HCT116 (cell line): ENCODE results near the gene TP53AIP1. TPM values are rescaled to one million over a fixed set of nuclear protein-coding genes. Genes with fewer than 3 reads are reported as not detected.

Experiments
- ATAC-seq: fragments of 200-7000 bp; cut with Tn5 transposase; 2 replicates; pipeline ENCODE4 v1.9.1; 2020; ENCODE audit warnings: mild to moderate bottlenecking, moderate library complexity
- BruUV-seq: library from RNA; stranded (reverse); fragments of 400-500 nt; replicated peaks from 2 replicates; lab custom pipeline; 2021; lab: Mats Ljungman, UMichigan
- CTCF ChIA-PET: fragments of 300-600 bp; sonication (Branson Sonifier 250); formaldehyde crosslinking; loops from one replicate; lab custom pipeline; 2021; ENCODE audit warnings: antibody characterized with exemption; lab: Charles Lee
- POLR2A ChIA-PET: fragments of 300-600, 350-600 bp; sonication (Branson Sonifier 250); formaldehyde crosslinking; loops from one replicate; lab custom pipeline; 2021; ENCODE audit warnings: antibody characterized with exemption; lab: Charles Lee
- RAD21 ChIA-PET, 2 experiments: fragments of 300-600 bp; sonication (Branson Sonifier 250); formaldehyde crosslinking; loops; one replicate each; lab custom pipeline; 2023; ENCODE audit warnings: low total read pairs in 2 of 2; ENCODE audit not compliant: uncharacterized antibody in 2 of 2, unreplicated experiment in 2 of 2, low non-redundant PET in 1 of 2; lab: Charles Lee
- DNase-seq: peaks from one replicate; pipeline ENCODE4 v3.0.0-alpha.2; 2010; ENCODE audit warnings: low read depth, low spot score
- H2AFZ ChIP-seq: fragments of 200-600 bp; shearing (Covaris generic), sonication (generic); 2 replicates; pipeline ENCODE4 v1.6.1; 2017; ENCODE audit warnings: low read depth, mixed run types, mixed read lengths, antibody characterized with exemption, low read length; ENCODE audit not compliant: poor library complexity, severe bottlenecking
- H3K27ac ChIP-seq: 2 replicates; pipeline ENCODE4 v1.5.1; 2012; ENCODE audit warnings: low read depth, low read length
- H3K27me3 ChIP-seq: fragments of 200-600 bp; sonication (generic); 2 replicates; pipeline ENCODE4 v1.6.1; 2016; ENCODE audit warnings: mixed run types, low read length, mixed read lengths; ENCODE audit not compliant: insufficient read depth
- H3K36me3 ChIP-seq, 2 experiments: fragments of 200-500 bp in 1 of 2; fragments of 200-600 bp in 1 of 2; sonication (Bioruptor generic) in 1 of 2; sonication (generic) in 1 of 2; 2 replicates each; pipeline versions ENCODE4 v1.5.1 to v1.6.1; 2014 to 2016; ENCODE audit warnings: low read length in 2 of 2, inconsistent platforms in 1 of 2, mixed read lengths in 1 of 2, mixed run types in 1 of 2; ENCODE audit not compliant: insufficient read depth in 2 of 2, control insufficient read depth in 1 of 2
- H3K4me1 ChIP-seq, 2 experiments: fragments of 200-600 bp in 1 of 2; sonication (generic) in 1 of 2; 2 replicates each; pipeline versions ENCODE4 v1.5.1 to v1.6.1; 2012 to 2017; ENCODE audit warnings: low read length in 2 of 2, inconsistent platforms in 1 of 2, mild to moderate bottlenecking in 1 of 2, mixed read lengths in 1 of 2, mixed run types in 1 of 2, moderate library complexity in 1 of 2; ENCODE audit not compliant: insufficient read depth in 2 of 2, control insufficient read depth in 1 of 2
- H3K4me2 ChIP-seq: fragments of 200-600 bp; sonication (generic); 2 replicates; pipeline ENCODE4 v1.6.1; 2017; ENCODE audit warnings: mixed run types, low read length, mixed read lengths
- H3K4me3 ChIP-seq, 2 experiments: fragments of 200-600 bp in 1 of 2; sonication (generic) in 1 of 2; replicated peaks in 1 of 2; 2 replicates each; pipeline ENCODE4 v1.5.1; 2011 to 2016; ENCODE audit warnings: low read length in 2 of 2, control low read depth in 1 of 2, low read depth in 1 of 2, mild to moderate bottlenecking in 1 of 2, mixed read lengths in 1 of 2, mixed run types in 1 of 2
- H3K79me2 ChIP-seq: fragments of 200-600 bp; sonication (generic); 2 replicates; pipeline ENCODE4 v1.6.1; 2017; ENCODE audit warnings: mild to moderate bottlenecking, mixed run types, low read length, moderate library complexity, mixed read lengths; ENCODE audit not compliant: insufficient read depth
- H3K9ac ChIP-seq: fragments of 200-600 bp; sonication (generic); 2 replicates; pipeline ENCODE4 v1.6.1; 2016; ENCODE audit warnings: low read length, mixed read lengths
- H3K9me2 ChIP-seq: fragments of 200-600 bp; sonication (generic), shearing (Covaris generic); 2 replicates; pipeline ENCODE4 v1.6.1; 2017; ENCODE audit warnings: mixed run types, mild to moderate bottlenecking, moderate library complexity; ENCODE audit not compliant: insufficient read depth
- H3K9me3 ChIP-seq, 2 experiments: fragments of 200-500 bp in 1 of 2; fragments of 200-600 bp in 1 of 2; sonication (Bioruptor generic) in 1 of 2; sonication (generic) in 1 of 2; 2 replicates each; pipeline ENCODE4 v1.6.1; 2014 to 2017; ENCODE audit warnings: low read length in 2 of 2, mixed read lengths in 2 of 2, inconsistent platforms in 1 of 2, low read depth in 1 of 2, mild to moderate bottlenecking in 1 of 2, mixed run types in 1 of 2, moderate library complexity in 1 of 2; ENCODE audit not compliant: control insufficient read depth in 1 of 2, insufficient read depth in 1 of 2
- H4K20me1 ChIP-seq: fragments of 200-600 bp; sonication (generic), shearing (Covaris generic); 2 replicates; pipeline ENCODE4 v1.6.1; 2017; ENCODE audit warnings: mixed run types, mild to moderate bottlenecking, moderate library complexity; ENCODE audit not compliant: insufficient read depth
- ATF3 ChIP-seq: IDR thresholded peaks from 2 replicates; pipeline ENCODE4 v1.6.1; 2012
- CTCF ChIP-seq, 3 experiments: fragments of 200-600 bp in 1 of 3; sonication (generic) in 1 of 3; IDR thresholded peaks in 2 of 3; conservative IDR thresholded peaks in 1 of 3; 2 replicates each; pipeline ENCODE4 v1.5.1; 2012 to 2017; ENCODE audit warnings: low read depth in 2 of 3, low read length in 2 of 3, antibody characterized with exemption in 1 of 3, borderline replicate concordance in 1 of 3, control low read depth in 1 of 3, mild to moderate bottlenecking in 1 of 3, mixed read lengths in 1 of 3, mixed run types in 1 of 3, moderate library complexity in 1 of 3; ENCODE audit not compliant: insufficient read depth in 1 of 3
- EGR1 ChIP-seq: IDR thresholded peaks from 2 replicates; pipeline ENCODE4 v1.6.1; 2012; ENCODE audit warnings: low read depth
- ELF1 ChIP-seq: IDR thresholded peaks from 2 replicates; pipeline ENCODE4 v1.6.1; 2012; ENCODE audit warnings: low read depth, borderline replicate concordance
- EZH2 ChIP-seq: fragments of 200-600 bp; sonication (generic); IDR thresholded peaks from 2 replicates; pipeline ENCODE4 v1.6.1; 2017; ENCODE audit warnings: antibody characterized with exemption, mixed run types
- EZH2phosphoT487 ChIP-seq: fragments of 200-600 bp; IDR thresholded peaks from 2 replicates; pipeline ENCODE4 v1.6.1; 2018; ENCODE audit warnings: antibody characterized with exemption, borderline replicate concordance
- JUND ChIP-seq: IDR thresholded peaks from 2 replicates; pipeline ENCODE4 v1.6.1; 2012
- MAX ChIP-seq: IDR thresholded peaks from 2 replicates; pipeline ENCODE4 v1.6.1; 2012
- POLR2A ChIP-seq: IDR thresholded peaks from 2 replicates; pipeline ENCODE4 v1.7.0; 2011; ENCODE audit warnings: borderline replicate concordance; ENCODE audit not compliant: insufficient read depth, insufficient read length; ENCODE audit errors: extremely low read depth
- POLR2AphosphoS5 ChIP-seq: IDR thresholded peaks from 2 replicates; pipeline ENCODE4 v1.6.1; 2011; ENCODE audit warnings: mild to moderate bottlenecking, low read depth, low read length, moderate library complexity
- RAD21 ChIP-seq: IDR thresholded peaks from 2 replicates; pipeline ENCODE4 v1.6.1; 2012; ENCODE audit warnings: low read depth, mild to moderate bottlenecking
- SIN3A ChIP-seq: IDR thresholded peaks from 2 replicates; pipeline ENCODE4 v1.6.1; 2012; ENCODE audit warnings: low read depth
- SP1 ChIP-seq: IDR thresholded peaks from 2 replicates; pipeline ENCODE4 v1.6.1; 2012; ENCODE audit warnings: low read depth
- SRF ChIP-seq: IDR thresholded peaks from 2 replicates; pipeline ENCODE4 v1.6.1; 2012; ENCODE audit warnings: low read depth
- TCF7L2 ChIP-seq: IDR thresholded peaks from 2 replicates; pipeline ENCODE4 v1.7.0; 2011; ENCODE audit warnings: borderline replicate concordance, inconsistent platforms; ENCODE audit not compliant: insufficient read depth, insufficient read length; ENCODE audit errors: extremely low read depth
- YY1 ChIP-seq: IDR thresholded peaks from 2 replicates; pipeline ENCODE4 v1.6.1; 2011; ENCODE audit warnings: low read length, low read depth, moderate library complexity, mild to moderate bottlenecking; ENCODE audit not compliant: insufficient replicate concordance; ENCODE audit errors: extremely low read depth
- ZNF274 ChIP-seq: fragments of 200-500 bp; sonication (Bioruptor generic); IDR thresholded peaks from 2 replicates; pipeline ENCODE4 v1.6.1; 2014; ENCODE audit warnings: mild to moderate bottlenecking, low read depth, low read length, inconsistent platforms
- intact Hi-C: fragments of 100-400 bp; cut with micrococcal nuclease; formaldehyde crosslinking; loops from 2 replicates; pipeline ENCODE4 v1.10.0; 2022
- total RNA-seq: library from RNA; stranded (reverse); gene quantifications from one replicate; pipeline ENCODE4 v1.2.1, GENCODE V29; 2021; ENCODE audit not compliant: unreplicated experiment

Gene TP53AIP1
- total RNA-seq, 1 experiment from 2014 or later: 0.15 TPM

- RAD21 ChIA-PET: no interaction called here
- no TSS peak for BruUV-seq
- Histone ChIP-seq H3K79me2 (no peaks in the 10 kb centered on the region), H3K4me2 (no peak overlapping the region), H3K9ac (no peak overlapping the region), H3K27ac (no peak overlapping the region), H2AFZ (no peak overlapping the region), H3K4me3 (no peak overlapping the region), H3K9me2 (no peaks in the 10 kb centered on the region), H4K20me1 (no peaks in the 10 kb centered on the region), H3K27me3 (no peaks in the 10 kb centered on the region), H3K4me1 (no peaks in the 10 kb centered on the region), H3K36me3 (no peaks in the 10 kb centered on the region), H3K9me3 (no peaks in the 10 kb centered on the region)
- no peak for ATAC-seq
- CTCF ChIA-PET: interaction anchor here (0.7 to 1.2 kb wide), 2 partner anchors 13 to 35 kb away, joined by 3 to 5 read pairs; no protein-coding TSS in a partner anchor
- no peak for TF ChIP-seq RAD21
- TF ChIP-seq ATF3: no peak
- no peak for TF ChIP-seq EZH2
- TF ChIP-seq SP1: no peak
- TF ChIP-seq CTCF (IDR thresholded peaks at IDR 0.05 in 2 of 3, conservative IDR thresholded peaks at IDR 0.05 in 1 of 3; ENCODE audit: borderline replicate concordance in 1 of 3, insufficient read depth in 1 of 3, low read depth in 2 of 3, low read length in 2 of 3): no peak
- no peak for TF ChIP-seq SRF
- TF ChIP-seq ZNF274: no peak
- TF ChIP-seq POLR2AphosphoS5: no peak
- TF ChIP-seq MAX: no peak
- TF ChIP-seq YY1: no peak
- TF ChIP-seq ELF1: no peak
- no peak for TF ChIP-seq EZH2phosphoT487
- TF ChIP-seq SIN3A: no peak
- TF ChIP-seq TCF7L2: no peak
- TF ChIP-seq POLR2A: no peak
- no peak for TF ChIP-seq EGR1
- no peak for TF ChIP-seq JUND
- POLR2A ChIA-PET: no interaction called here
- intact Hi-C loops: no loop called here
- no peak for DNase-seq
Measured at GRCh38 chr11:128919216-128919615, 23.5 kb downstream of the TP53AIP1 start.
